ENCODE data around the gene GALK1. TPM values are rescaled to one million over a fixed set of nuclear protein-coding genes. Genes with fewer than 3 reads are reported as not detected.

The GALK1 gene
- total RNA-seq, 1 experiment from 2014 or later, result 75.0 TPM

DNA sequence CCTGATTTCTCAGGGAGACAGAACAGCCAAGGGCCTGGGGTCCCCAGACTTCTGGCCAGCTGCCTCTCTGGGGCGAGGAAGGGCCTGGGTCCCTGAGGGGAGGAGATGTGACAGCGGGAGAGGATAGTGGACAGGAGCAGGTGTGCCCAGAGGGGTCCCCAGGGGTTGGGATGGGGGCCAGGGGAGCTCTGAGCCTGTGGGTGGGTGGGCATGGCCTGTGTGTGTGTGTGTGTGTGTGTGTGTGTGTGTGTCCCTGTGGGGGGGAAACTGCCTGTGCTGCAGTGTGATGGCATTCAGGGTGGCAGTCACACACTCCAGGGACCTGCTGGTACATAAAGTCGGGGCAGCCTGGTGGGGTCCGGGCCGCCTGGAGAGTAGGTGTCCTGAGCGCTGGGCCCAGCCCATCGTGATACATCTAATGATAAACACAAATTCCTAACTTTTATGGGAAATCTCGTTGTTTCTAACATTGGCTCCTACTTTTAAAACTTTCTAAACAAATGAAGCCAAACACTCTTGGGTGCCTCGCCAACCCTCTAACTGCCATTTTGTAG lies 42.4 kb downstream of the GALK1 start:
- POLR2A ChIA-PET (ENCODE audit: unreplicated experiment), result no interaction called here
- H3K36me3 ChIP-seq (ENCODE audit: low read depth, low read length), result peaks cover 30% of the 10 kb centered on the region; the same call in 1 of the 2 replicates
- peak overlapping the region; percentile 97 for H3K4me2 ChIP-seq (ENCODE audit: low read length)

DNA sequence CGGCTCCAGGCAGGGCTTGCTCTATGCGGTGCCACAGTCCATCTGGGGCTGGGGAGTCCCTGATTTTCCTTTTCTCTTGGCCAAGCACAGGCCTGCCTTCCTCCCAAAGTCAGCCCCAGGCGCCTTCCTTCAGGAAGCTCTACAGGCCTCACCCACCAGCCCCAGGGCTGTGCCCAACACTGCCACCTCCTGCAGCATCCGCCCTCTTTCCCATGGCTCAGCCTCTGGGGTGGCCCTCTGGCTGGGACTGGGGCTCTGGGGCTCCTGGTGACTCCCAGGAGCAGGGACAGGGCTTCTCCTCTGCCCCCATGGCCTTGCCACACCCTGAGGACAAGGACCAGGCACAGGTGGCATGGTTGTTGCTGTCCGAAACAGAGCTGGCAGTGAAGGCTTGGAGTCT lies 42.9 kb downstream of the GALK1 start:
- ATAC-seq (peak; percentile 14), DNase-seq (peak; percentile 50)
- H3K4me1 ChIP-seq (ENCODE audit: insufficient read depth, low read length), result peaks cover 30% of the 10 kb centered on the region
- peaks cover 25% of the 10 kb centered on the region; the same call in 1 of the 2 replicates for H3K36me3 ChIP-seq (ENCODE audit: low read depth, low read length)
- ChIA-PET CTCF (interaction anchor here (0.6 to 1.5 kb wide), 2 partner anchors 15 to 23 kb away, joined by 3 to 4 read pairs; no protein-coding TSS in a partner anchor), POLR2A (ENCODE audit: unreplicated experiment) (no interaction called here)
- H3F3A ChIP-seq (ENCODE audit: low read length, unreplicated experiment), result no peaks in the 10 kb centered on the region
- H3K9me3 ChIP-seq (ENCODE audit: low read length), result no peaks in the 10 kb centered on the region
- no TSS peak for BruUV-seq (replicated peaks)
- peak overlapping the region; percentile 39 for H3K27ac ChIP-seq (ENCODE audit: low read length)
- H3K9ac ChIP-seq (ENCODE audit: low read length), result peak overlapping the region; percentile 73
- H3K4me3 ChIP-seq (ENCODE audit: low read length), result peak overlapping the region; percentile 97
- H4K20me1 ChIP-seq (ENCODE audit: low read length), result 0 out of 2 replicates have a peak, but pooled peaks cover 12% of the 10 kb centered on the region
- H3K4me2 ChIP-seq (ENCODE audit: low read length), result peak overlapping the region; percentile 97
- no peaks in the 10 kb centered on the region for H3K27me3 ChIP-seq (ENCODE audit: low read length)
- TF ChIP-seq, protein P1, sequence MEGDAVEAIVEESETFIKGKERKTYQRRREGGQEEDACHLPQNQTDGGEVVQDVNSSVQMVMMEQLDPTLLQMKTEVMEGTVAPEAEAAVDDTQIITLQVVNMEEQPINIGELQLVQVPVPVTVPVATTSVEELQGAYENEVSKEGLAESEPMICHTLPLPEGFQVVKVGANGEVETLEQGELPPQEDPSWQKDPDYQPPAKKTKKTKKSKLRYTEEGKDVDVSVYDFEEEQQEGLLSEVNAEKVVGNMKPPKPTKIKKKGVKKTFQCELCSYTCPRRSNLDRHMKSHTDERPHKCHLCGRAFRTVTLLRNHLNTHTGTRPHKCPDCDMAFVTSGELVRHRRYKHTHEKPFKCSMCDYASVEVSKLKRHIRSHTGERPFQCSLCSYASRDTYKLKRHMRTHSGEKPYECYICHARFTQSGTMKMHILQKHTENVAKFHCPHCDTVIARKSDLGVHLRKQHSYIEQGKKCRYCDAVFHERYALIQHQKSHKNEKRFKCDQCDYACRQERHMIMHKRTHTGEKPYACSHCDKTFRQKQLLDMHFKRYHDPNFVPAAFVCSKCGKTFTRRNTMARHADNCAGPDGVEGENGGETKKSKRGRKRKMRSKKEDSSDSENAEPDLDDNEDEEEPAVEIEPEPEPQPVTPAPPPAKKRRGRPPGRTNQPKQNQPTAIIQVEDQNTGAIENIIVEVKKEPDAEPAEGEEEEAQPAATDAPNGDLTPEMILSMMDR (conservative IDR thresholded peaks at IDR 0.05; ENCODE audit: low read depth, low read length), result peak; percentile 26; the same call in 1 of the 2 replicates
- TF ChIP-seq EZH2 (IDR thresholded peaks at IDR 0.05; ENCODE audit: low read length, unreplicated experiment), result no peak
- intact Hi-C loops (cut with micrococcal nuclease), result loop anchor here (2.0 kb wide), 1 partner anchor 25 kb away; no protein-coding TSS in a partner anchor
- no peaks in the 10 kb centered on the region for H3K9me2 ChIP-seq (replicated peaks; ENCODE audit: low read length)
- peaks cover 40% of the 10 kb centered on the region for H3K79me2 ChIP-seq (ENCODE audit: low read length)
- H2AFZ ChIP-seq (ENCODE audit: low read length), result peak overlapping the region; percentile 72; the same call in 1 of the 2 replicates

More for the DNA sequence above, 42.4 kb downstream of the GALK1 start:
- intact Hi-C loops (cut with micrococcal nuclease), result loop anchor here (1.0 to 2.0 kb wide), 2 partner anchors 24 to 43 kb away; no protein-coding TSS in a partner anchor
- H4K20me1 ChIP-seq (ENCODE audit: low read length), result 0 out of 2 replicates have a peak, but pooled peaks cover 12% of the 10 kb centered on the region
- peaks cover 30% of the 10 kb centered on the region for H3K4me1 ChIP-seq (ENCODE audit: insufficient read depth, low read length)
- ATAC-seq, result no peak
- TF ChIP-seq, protein P1 (conservative IDR thresholded peaks at IDR 0.05; ENCODE audit: low read depth, low read length), result no peak
- no peak for TF ChIP-seq EZH2 (IDR thresholded peaks at IDR 0.05; ENCODE audit: low read length, unreplicated experiment)
- no peak for TF ChIP-seq EZH2phosphoT487 (IDR thresholded peaks at IDR 0.05; ENCODE audit: borderline replicate concordance, low read length)
- CTCF ChIA-PET, result interaction anchor here (0.6 kb wide), 1 partner anchor 24 kb away, joined by 3 read pairs; no protein-coding TSS in a partner anchor
- H3K27ac ChIP-seq (ENCODE audit: low read length), result peak overlapping the region; percentile 39
- TSS peak; percentile 88 for BruUV-seq (replicated peaks)
- H3K79me2 ChIP-seq (ENCODE audit: low read length), result peaks cover 40% of the 10 kb centered on the region
- no peak overlapping the region for H2AFZ ChIP-seq (ENCODE audit: low read length)
- no peaks in the 10 kb centered on the region for H3K9me3 ChIP-seq (ENCODE audit: low read length)
- no peaks in the 10 kb centered on the region for H3K9me2 ChIP-seq (replicated peaks; ENCODE audit: low read length)
- H3K27me3 ChIP-seq (ENCODE audit: low read length), result no peaks in the 10 kb centered on the region
- no peak for DNase-seq
- no peaks in the 10 kb centered on the region for H3F3A ChIP-seq (ENCODE audit: low read length, unreplicated experiment)
- peak overlapping the region; percentile 73 for H3K9ac ChIP-seq (ENCODE audit: low read length)
- peak overlapping the region; percentile 97 for H3K4me3 ChIP-seq (ENCODE audit: low read length)

Data from PC-3 (cell line).